DOHH2 (cell line): ENCODE results near the gene ASB6.

Experiments used
- EZH2phosphoT487 ChIP-seq: fragments of 200-600 bp; sonication (generic); IDR thresholded peaks from 2 replicates; pipeline ENCODE4 v1.6.1; 2017; ENCODE audit warnings: borderline replicate concordance, mild to moderate bottlenecking, antibody characterized with exemption, low read length, moderate library complexity, mixed read lengths
- TF ChIP-seq, protein P1 (sequence below): fragments of 200-600 bp; sonication (generic); IDR thresholded peaks from one replicate; pipeline ENCODE4 v1.5.1; 2014; ENCODE audit warnings: antibody characterized with exemption, mild to moderate bottlenecking, low read depth, low read length; ENCODE audit not compliant: poor library complexity, severe bottlenecking

GRCh38 chr9:129619787-129620668 lies 21.9 kb downstream of the ASB6 start:
- TF ChIP-seq, protein P1, sequence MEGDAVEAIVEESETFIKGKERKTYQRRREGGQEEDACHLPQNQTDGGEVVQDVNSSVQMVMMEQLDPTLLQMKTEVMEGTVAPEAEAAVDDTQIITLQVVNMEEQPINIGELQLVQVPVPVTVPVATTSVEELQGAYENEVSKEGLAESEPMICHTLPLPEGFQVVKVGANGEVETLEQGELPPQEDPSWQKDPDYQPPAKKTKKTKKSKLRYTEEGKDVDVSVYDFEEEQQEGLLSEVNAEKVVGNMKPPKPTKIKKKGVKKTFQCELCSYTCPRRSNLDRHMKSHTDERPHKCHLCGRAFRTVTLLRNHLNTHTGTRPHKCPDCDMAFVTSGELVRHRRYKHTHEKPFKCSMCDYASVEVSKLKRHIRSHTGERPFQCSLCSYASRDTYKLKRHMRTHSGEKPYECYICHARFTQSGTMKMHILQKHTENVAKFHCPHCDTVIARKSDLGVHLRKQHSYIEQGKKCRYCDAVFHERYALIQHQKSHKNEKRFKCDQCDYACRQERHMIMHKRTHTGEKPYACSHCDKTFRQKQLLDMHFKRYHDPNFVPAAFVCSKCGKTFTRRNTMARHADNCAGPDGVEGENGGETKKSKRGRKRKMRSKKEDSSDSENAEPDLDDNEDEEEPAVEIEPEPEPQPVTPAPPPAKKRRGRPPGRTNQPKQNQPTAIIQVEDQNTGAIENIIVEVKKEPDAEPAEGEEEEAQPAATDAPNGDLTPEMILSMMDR = no peak
- TF ChIP-seq EZH2phosphoT487 = no peak
